NOMO-1 (cell line): ENCODE measurements around the gene CETP.
"Not testable (repeated sequence)": the region's sequence is repeated elsewhere in the genome, so short reads cannot be mapped to it uniquely, and the experiment has no call there.

Experiments
- DNase-seq, 2 experiments: peaks; one replicate each; lab custom pipeline; 2025; ENCODE audit not compliant: unreplicated experiment in 2 of 2; lab: John Stamatoyannopoulos, UW

Gene CETP

DNA sequence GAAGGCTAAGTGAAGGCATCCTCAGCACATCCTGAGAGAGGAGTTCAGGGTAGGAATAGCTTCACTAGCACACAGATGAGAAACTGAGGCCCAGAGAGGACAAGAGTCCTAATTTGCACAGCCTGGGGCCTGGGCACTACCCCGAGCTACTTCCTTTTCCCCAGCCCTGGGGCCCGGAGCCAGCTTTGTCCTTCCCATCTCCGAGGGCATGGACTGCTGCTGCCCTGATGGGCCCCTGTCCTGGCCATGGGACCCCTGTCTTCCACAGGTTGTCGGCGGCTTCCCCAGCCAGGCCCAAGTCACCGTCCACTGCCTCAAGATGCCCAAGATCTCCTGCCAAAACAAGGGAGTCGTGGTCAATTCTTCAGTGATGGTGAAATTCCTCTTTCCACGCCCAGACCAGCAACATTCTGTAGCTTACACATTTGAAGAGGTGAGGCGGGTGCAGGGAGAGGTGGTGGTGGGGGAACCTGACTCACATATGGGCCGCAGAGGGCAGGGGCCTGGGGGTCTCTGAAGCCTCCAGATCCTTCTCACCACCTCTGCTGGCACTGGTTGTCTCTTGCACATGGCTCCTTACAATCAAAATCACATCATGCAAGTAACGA lies 16.2 kb downstream of the CETP start:
- DNase-seq: no peak

DNA sequence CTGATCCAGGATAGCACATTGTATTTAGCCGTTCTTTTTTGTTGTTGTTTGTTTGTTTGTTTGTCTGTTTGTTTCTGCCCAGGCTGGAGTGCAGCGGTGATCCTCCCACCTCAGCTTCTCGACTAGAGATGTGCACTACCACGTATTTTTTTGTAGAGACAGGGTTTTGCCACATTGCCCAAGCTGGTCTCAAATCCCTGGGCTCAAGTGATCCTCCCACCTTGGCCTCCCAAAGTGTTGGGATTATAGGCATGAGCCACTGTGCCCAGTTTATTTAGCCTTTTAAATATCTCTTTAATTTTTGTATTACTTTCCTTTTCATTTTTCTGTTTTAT lies 18.4 kb downstream of the CETP start:
- no peak for DNase-seq

DNA sequence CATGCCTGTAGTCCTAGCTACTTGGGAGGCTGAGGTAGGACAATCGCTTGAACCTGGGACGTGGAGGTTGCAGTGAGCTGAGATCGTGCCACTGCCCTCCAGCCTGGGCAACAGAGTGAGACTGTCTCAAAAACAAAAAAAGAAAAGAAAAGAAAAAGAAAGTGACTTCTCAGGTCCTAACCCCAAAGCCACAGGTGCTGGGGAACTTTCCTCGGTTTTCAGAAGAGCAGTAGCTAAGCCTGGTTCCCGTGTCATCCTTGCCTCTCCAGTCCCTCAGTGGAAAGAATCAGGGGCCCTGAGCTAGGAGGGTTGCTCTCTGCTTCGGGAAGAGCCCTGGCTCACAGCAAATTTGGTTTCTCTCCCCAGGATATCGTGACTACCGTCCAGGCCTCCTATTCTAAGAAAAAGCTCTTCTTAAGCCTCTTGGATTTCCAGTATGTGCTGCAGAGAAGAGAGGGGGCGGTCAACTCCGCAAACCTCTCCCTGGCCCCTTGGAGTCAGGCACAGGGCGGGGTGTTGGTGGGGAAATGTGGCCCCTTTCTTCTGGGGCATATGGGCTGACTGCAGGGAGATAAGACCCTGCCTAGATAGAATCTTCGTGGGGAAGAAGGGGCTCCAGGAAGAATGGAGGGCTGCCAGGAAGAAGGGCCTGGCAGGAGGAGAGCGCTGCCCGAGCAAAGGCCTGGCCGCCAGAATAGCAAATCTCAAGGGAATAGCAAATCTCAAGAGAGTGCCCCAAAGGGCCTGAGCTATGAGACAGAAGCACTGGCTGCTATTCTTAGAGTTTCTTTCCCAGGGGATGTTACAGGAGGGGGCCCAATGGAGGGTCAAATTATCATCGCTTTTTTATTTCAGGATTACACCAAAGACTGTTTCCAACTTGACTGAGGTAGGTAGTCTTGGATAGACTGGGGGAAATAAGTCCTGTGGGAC lies 19.3 kb downstream of the CETP start:
- no peak for DNase-seq

- DNase-seq: no peak
Measured at GRCh38 chr16:56981729-56982271, 20.1 kb downstream of the CETP start.

GRCh38 chr16:56982695-56983094 lies 20.9 kb downstream of the CETP start:
- no peak for DNase-seq

GRCh38 chr16:56983211-56983751 lies 21.5 kb downstream of the CETP start:
- DNase-seq: no peak

DNA sequence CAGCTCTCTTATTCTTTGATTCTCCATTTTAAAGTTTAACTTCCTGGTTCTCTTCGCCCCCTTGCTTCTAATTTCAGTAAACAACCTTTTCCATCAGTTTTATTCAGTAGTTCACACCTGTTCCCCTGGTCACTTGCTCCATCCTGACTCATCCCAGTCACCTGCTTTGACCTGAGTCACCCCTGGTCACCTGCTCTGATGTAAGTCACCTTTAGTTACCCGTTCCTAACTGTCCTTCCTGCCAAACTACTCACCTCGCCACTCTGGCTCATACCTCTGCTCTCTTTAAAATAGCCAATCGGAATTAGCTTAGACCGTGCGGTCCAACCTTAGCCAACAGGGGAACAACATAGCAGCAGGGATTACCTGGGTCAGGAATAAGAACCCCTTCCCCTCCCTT lies 22.9 kb downstream of the CETP start:
- no peak for DNase-seq

DNA sequence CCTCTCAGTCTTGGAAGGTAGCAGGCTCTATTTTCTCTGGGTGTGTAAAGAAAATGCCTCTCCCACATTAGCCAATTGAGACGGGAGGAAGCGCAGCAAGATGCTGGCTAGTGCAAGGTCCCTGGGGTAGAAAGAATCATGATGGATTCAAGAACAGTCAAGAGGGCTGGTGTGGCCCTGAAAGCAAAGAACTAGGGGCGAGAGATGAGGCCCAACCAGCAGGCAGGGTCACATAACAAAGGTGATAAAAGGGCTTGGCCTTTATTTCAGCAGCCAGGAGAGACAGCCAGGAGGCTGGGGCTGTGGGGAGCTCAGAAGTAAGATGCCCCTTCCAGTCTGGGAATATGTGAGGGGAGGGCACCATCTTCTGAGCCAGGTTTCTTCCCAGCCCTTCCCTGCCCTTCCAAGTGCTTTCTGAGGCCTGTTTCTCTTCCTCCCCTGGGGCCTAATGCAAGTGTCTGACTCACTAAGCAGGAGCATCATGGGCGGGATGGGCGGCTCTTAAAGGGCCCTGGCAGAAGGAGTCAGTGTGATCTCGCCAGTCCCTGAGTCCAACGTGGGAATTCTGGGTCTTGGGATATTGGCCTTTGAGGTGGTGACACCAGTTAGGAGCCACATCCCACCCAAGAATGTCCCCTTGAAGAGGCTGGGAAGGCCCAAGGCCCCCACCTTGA lies 23.7 kb downstream of the CETP start:
- peak in 1 of 2 experiments; percentile 10 for DNase-seq

GRCh38 chr16:56985962-56986360 lies 24.2 kb downstream of the CETP start:
- no peak for DNase-seq

DNA sequence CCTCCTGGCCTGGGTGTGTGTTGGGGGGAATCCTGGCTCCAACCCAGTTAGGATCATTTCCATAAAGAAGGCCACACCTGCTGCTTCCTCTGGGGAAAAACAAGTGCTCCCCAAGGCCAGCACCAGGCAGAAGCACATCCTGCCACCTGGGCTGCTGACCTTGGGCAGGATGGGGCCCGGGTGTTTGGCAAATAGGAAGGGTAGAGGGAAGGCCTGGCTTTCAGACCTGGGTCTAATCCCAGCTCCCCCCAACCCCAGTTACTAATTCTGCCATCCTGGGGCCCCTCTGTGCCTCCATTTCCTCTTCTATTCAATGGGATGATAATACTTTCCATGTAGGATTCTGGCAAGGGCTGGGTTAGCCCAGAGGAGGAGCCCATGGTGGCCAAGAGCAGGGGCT lies 24.6 kb downstream of the CETP start:
- no peak for DNase-seq

DNA sequence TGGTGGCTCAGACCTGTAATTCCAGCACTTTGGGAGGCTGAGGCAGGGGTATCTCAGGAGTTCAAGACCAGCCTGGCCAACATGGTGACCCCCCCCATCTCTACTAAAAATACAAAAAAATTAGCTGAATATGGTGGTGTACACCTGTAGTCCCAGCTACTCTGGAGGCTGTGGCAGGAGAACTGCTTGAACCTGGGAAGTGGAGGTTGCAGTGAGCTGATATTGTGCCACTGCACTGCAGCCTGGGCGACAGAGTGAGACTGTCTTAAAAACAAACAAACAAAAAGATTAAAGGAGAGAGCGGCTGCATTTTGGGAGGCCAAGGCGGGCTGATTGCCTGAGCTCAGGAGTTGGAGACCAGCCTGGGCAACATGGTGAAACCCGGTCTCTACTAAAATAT lies 25.2 kb downstream of the CETP start:
- not testable (repeated sequence) for DNase-seq

GRCh38 chr16:56987692-56988091 lies 25.9 kb downstream of the CETP start:
- DNase-seq: no peak

- no peak for DNase-seq
Measured at GRCh38 chr16:56988161-56988947, 26.6 kb downstream of the CETP start.

- DNase-seq: peak; percentile 78 to 83
Measured at GRCh38 chr16:56988948-56989945, 27.5 kb downstream of the CETP start, which contains the start of gene NLRC5. Gene NLRC5 (plus strand): TSS chr16:56989557. CDS start chr16:57020713, 31,156 bp downstream.

GRCh38 chr16:56989988-56990387 lies 28.2 kb downstream of the CETP start:
- DNase-seq: no peak

- DNase-seq: no peak
Measured at GRCh38 chr16:56990407-56991286, 28.9 kb downstream of the CETP start.

DNA sequence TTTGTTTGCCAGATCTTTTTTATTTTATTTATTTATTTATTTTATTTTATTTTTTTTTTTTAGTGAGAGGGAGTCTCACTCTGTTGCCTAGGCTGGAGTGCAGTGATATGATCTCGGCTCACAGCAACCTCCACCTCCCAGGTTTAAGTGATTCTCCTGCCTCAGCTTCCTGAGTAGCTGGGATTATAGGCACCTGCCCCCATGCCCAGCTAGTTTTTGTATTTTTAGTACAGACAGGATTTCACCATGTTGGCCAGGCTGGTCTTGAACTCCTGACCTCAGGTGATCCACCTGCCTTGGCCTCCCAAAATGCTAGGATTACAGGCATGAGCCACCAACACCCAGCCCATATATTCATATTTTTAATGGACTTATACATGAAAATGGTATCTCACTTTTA lies 30.7 kb downstream of the CETP start:
- not testable (repeated sequence) for DNase-seq

DNA sequence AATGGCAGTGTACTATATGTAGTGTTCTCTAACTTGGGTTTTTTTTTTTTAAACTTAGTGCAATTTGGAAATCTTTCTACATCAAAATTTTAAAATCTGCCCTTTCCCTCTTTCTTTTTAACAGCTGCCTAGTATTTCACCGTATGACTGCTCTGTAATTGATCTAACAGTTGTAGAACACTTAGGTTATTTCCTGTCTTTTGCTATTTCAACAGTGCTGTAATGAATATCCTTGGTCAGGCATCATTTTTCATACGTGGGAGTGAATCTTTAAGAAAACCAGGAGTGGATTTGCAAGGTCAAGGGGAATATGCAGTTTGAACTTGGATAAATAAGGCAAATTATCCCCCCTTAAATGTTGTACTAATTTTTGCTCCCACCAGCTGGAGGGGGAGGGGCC lies 31.5 kb downstream of the CETP start:
- DNase-seq: no peak
